Astrocyte of the hippocampus (primary cell): ENCODE data around the gene C16orf78.

Experiments
- DNase-seq: peaks from one replicate; pipeline ENCODE4 v3.0.0; 2011; ENCODE audit warnings: low read depth, low spot score

The C16orf78 gene

GRCh38 chr16:49373504-49373903 is at the start of gene C16orf78:
C16orf78 (plus strand) TSS chr16:49373804; CDS start chr16:49373940, 136 bp downstream.
- DNase-seq = no peak

- DNase-seq = no peak
These were observed 48.9 kb upstream of the C16orf78 start for GRCh38 chr16:49324703-49325102.

- DNase-seq = no peak
These were observed 46.1 kb upstream of the C16orf78 start for GRCh38 chr16:49327466-49327865.

- DNase-seq = no peak
These were observed 45.3 kb upstream of the C16orf78 start for GRCh38 chr16:49328325-49328724.

- DNase-seq = no peak
These were observed 42.9 kb upstream of the C16orf78 start for GRCh38 chr16:49330562-49331201.

GRCh38 chr16:49332589-49333258 is 40.9 kb upstream of the C16orf78 start:
- DNase-seq = no peak

- DNase-seq = no peak
These were observed 40.4 kb upstream of the C16orf78 start for GRCh38 chr16:49333259-49333597.

GRCh38 chr16:49335828-49336227 is 37.8 kb upstream of the C16orf78 start:
- no peak for DNase-seq

GRCh38 chr16:49336581-49336980 is 37.0 kb upstream of the C16orf78 start:
- no peak for DNase-seq

- DNase-seq = no peak
These were observed 35.7 kb upstream of the C16orf78 start for GRCh38 chr16:49337814-49338350.

GRCh38 chr16:49338611-49339265 is 34.9 kb upstream of the C16orf78 start:
- no peak for DNase-seq

- no peak for DNase-seq
These were observed 33.1 kb upstream of the C16orf78 start for GRCh38 chr16:49340466-49340865.

- DNase-seq = no peak
These were observed 31.9 kb upstream of the C16orf78 start for GRCh38 chr16:49341706-49342105.

GRCh38 chr16:49342336-49343265 is 31.0 kb upstream of the C16orf78 start:
- DNase-seq = no peak

- DNase-seq = no peak
These were observed 30.3 kb upstream of the C16orf78 start for GRCh38 chr16:49343291-49343690.

GRCh38 chr16:49344401-49344800 is 29.2 kb upstream of the C16orf78 start:
- DNase-seq = no peak

GRCh38 chr16:49345829-49346228 is 27.8 kb upstream of the C16orf78 start:
- peak; percentile 10 for DNase-seq

- DNase-seq = no peak
These were observed 27.1 kb upstream of the C16orf78 start for GRCh38 chr16:49346459-49346858.

GRCh38 chr16:49347476-49347875 is 26.1 kb upstream of the C16orf78 start:
- no peak for DNase-seq

GRCh38 chr16:49348408-49349176 is 25.0 kb upstream of the C16orf78 start:
- no peak for DNase-seq
